ENCODE measurements around the gene HMCN1. TPM values are rescaled to one million over a fixed set of nuclear protein-coding genes. Genes with fewer than 3 reads are reported as not detected.

The HMCN1 gene
- total RNA-seq, 1 donor from 2014 or later: 22.2 TPM

- H3K4me1 Mint-ChIP-seq (ENCODE audit: unreplicated experiment): no peaks in the 10 kb centered on the region
- H3K4me3 Mint-ChIP-seq (ENCODE audit: unreplicated experiment): no peak overlapping the region
- no peaks in the 10 kb centered on the region for H3K36me3 Mint-ChIP-seq (ENCODE audit: low read depth, unreplicated experiment)
- TF ChIP-seq CTCF (IDR thresholded peaks at IDR 0.05; ENCODE audit: unreplicated experiment): no peak
- no peaks in the 10 kb centered on the region for H3K27me3 Mint-ChIP-seq (ENCODE audit: unreplicated experiment)
- H3K27ac Mint-ChIP-seq (ENCODE audit: unreplicated experiment): no peak overlapping the region
- no peaks in the 10 kb centered on the region for H3K9me3 Mint-ChIP-seq (ENCODE audit: unreplicated experiment)
- no peak for DNase-seq (ENCODE audit: low spot score)
Observed at GRCh38 chr1:186042230-186042629, 308.0 kb downstream of the HMCN1 start.

- Mint-ChIP-seq H3K36me3 (ENCODE audit: low read depth, unreplicated experiment) (no peaks in the 10 kb centered on the region), H3K27ac (ENCODE audit: unreplicated experiment) (no peak overlapping the region), H3K4me3 (ENCODE audit: unreplicated experiment) (no peak overlapping the region), H3K27me3 (ENCODE audit: unreplicated experiment) (no peaks in the 10 kb centered on the region), H3K4me1 (ENCODE audit: unreplicated experiment) (no peaks in the 10 kb centered on the region), H3K9me3 (ENCODE audit: unreplicated experiment) (no peaks in the 10 kb centered on the region)
- DNase-seq (ENCODE audit: low spot score): no peak
- no peak for TF ChIP-seq CTCF (IDR thresholded peaks at IDR 0.05; ENCODE audit: unreplicated experiment)
Observed at GRCh38 chr1:186043296-186043695, 309.1 kb downstream of the HMCN1 start.

- DNase-seq (ENCODE audit: low spot score): no peak
- Mint-ChIP-seq H3K4me3 (ENCODE audit: unreplicated experiment) (no peak overlapping the region), H3K4me1 (ENCODE audit: unreplicated experiment) (no peaks in the 10 kb centered on the region), H3K36me3 (ENCODE audit: low read depth, unreplicated experiment) (no peaks in the 10 kb centered on the region), H3K9me3 (ENCODE audit: unreplicated experiment) (no peaks in the 10 kb centered on the region), H3K27me3 (ENCODE audit: unreplicated experiment) (no peaks in the 10 kb centered on the region), H3K27ac (ENCODE audit: unreplicated experiment) (no peak overlapping the region)
- no peak for TF ChIP-seq CTCF (IDR thresholded peaks at IDR 0.05; ENCODE audit: unreplicated experiment)
Observed at GRCh38 chr1:186044079-186044685, 310.0 kb downstream of the HMCN1 start.

GRCh38 chr1:186046437-186047211 lies 312.4 kb downstream of the HMCN1 start:
- Mint-ChIP-seq H3K27ac (ENCODE audit: unreplicated experiment) (no peak overlapping the region), H3K36me3 (ENCODE audit: low read depth, unreplicated experiment) (no peaks in the 10 kb centered on the region), H3K27me3 (ENCODE audit: unreplicated experiment) (no peaks in the 10 kb centered on the region), H3K9me3 (ENCODE audit: unreplicated experiment) (no peaks in the 10 kb centered on the region), H3K4me1 (ENCODE audit: unreplicated experiment) (no peaks in the 10 kb centered on the region), H3K4me3 (ENCODE audit: unreplicated experiment) (no peak overlapping the region)
- DNase-seq (ENCODE audit: low spot score): no peak
- TF ChIP-seq CTCF (IDR thresholded peaks at IDR 0.05; ENCODE audit: unreplicated experiment): no peak

- no peak for TF ChIP-seq CTCF (IDR thresholded peaks at IDR 0.05; ENCODE audit: unreplicated experiment)
- Mint-ChIP-seq H3K4me3 (ENCODE audit: unreplicated experiment) (no peak overlapping the region), H3K36me3 (ENCODE audit: low read depth, unreplicated experiment) (no peaks in the 10 kb centered on the region), H3K4me1 (ENCODE audit: unreplicated experiment) (no peaks in the 10 kb centered on the region), H3K9me3 (ENCODE audit: unreplicated experiment) (no peaks in the 10 kb centered on the region), H3K27ac (ENCODE audit: unreplicated experiment) (no peak overlapping the region), H3K27me3 (ENCODE audit: unreplicated experiment) (no peaks in the 10 kb centered on the region)
- DNase-seq (ENCODE audit: low spot score): no peak
Observed at GRCh38 chr1:186050360-186050759, 316.2 kb downstream of the HMCN1 start.

Data from endothelial cell (in vitro differentiated cells).